HG03575 (cell line): ENCODE data around the gene TPSB2.
"Not testable (repeated sequence)": the region's sequence is repeated elsewhere in the genome, so short reads cannot be mapped to it uniquely, and the experiment has no call there.

Source experiments
- ATAC-seq: cut with Tn5 transposase; IDR thresholded peaks from one replicate; pipeline ENCODE4 v1.9.1; 2021; ENCODE audit not compliant: unreplicated experiment, insufficient number of reproducible peaks, low FRiP score; ENCODE audit errors: extremely low read depth

Gene TPSB2

DNA sequence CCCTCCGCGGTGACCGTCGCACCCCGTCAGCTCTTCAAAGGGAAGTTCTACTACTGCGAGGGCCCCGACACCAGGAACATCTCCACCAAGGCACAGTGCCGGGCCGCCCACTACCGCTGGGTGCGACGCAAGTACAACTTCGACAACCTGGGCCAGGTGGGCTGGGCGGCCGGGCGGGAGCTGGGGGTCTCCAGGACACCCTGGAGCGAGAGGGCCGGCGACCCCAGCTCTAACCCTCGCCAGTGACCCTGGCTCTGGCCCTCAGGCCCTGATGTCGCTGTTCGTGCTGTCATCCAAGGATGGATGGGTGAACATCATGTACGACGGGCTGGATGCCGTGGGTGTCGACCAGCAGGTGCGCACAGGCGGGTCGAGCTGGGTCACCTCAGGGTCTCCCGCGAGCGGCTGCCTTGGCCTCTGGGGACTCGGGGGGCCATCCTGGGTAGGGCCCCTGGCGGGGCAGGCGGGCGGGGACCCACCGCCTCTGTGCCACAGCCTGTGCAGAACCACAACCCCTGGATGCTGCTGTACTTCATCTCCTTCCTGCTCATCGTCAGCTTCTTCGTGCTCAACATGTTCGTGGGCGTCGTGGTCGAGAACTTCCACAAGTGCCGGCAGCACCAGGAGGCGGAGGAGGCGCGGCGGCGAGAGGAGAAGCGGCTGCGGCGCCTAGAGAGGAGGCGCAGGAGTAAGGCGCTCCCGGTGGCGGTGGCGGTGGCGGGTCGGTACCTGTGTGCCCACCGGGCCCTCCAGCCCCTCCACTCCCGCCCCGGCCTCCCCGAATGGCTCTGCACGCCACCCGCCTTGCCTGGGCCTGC lies 18.3 kb downstream of the TPSB2 start:
- ATAC-seq = no peak

DNA sequence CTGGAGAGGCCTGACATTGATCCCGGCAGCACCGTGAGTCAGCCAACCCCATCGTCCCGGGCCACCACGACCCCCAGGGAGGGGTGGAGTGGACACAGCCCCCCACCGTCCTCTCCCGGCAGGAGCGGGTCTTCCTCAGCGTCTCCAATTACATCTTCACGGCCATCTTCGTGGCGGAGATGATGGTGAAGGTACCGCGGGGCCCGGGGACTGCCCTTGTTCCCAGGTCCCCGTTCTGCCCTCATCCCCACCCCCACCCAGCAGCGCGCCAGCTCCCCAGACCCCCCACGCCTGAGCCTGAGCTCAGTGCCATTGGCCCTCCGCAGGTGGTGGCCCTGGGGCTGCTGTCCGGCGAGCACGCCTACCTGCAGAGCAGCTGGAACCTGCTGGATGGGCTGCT lies 19.5 kb downstream of the TPSB2 start:
- ATAC-seq = no peak

GRCh38 chr16:1209081-1209480 lies 20.9 kb downstream of the TPSB2 start:
- ATAC-seq = no peak

- no peak for ATAC-seq
Observed at GRCh38 chr16:1208239-1208830, 21.6 kb downstream of the TPSB2 start.

DNA sequence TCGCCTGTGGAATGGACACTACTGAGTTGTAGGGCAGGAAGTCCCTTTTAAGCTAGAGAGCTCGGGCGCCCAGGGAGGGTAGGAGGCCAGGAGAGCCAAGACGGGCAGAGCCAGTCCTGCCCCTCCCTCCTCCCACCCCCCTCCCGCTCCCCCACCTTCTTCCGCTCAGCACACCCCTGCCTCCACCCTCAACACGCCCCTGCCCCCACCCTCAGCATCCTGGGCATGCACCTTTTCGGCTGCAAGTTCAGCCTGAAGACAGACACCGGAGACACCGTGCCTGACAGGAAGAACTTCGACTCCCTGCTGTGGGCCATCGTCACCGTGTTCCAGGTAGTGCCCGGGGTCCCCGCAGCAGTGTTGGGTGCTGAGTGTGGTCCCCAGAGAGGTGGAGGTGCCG lies 23.2 kb downstream of the TPSB2 start:
- ATAC-seq = no peak

DNA sequence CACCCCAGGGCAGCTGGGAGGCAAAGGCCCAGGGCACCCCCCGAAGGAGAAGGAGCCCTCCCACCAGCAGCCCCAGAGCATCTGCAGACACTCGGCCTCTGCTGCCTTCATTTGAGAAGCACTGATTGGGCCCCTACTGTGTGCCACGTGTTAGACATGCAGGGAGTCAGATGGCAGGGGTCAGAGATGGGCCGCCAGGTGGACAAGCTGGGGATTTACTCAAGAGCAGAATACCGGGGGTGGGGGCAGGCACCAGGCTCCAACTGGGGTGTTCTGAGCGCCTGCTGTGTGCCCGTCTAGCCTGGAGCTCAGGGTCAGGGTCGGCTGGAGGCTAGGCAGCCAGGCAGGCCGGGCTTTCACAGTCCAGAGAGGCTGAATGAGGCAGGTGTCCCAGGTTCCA lies 23.7 kb downstream of the TPSB2 start:
- no peak for ATAC-seq

DNA sequence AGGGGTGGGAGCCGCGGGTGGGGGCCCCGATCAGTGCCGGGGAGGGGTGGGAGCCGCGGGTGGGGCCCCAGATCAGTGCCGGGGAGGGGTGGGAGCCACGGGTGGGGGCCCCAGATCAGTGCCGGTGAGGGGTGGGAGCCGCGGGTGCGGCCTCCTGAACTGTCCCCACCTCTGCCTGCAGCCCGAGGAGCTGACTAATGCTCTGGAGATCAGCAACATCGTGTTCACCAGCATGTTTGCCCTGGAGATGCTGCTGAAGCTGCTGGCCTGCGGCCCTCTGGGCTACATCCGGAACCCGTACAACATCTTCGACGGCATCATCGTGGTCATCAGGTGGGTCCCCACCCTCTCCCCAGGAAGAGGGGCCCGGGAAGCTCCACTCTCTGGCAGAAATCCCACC lies 25.1 kb downstream of the TPSB2 start:
- no peak for ATAC-seq

- no peak for ATAC-seq
Observed at GRCh38 chr16:1202274-1202673, 27.7 kb downstream of the TPSB2 start.

GRCh38 chr16:1201444-1201843 lies 28.5 kb downstream of the TPSB2 start:
- no peak for ATAC-seq

DNA sequence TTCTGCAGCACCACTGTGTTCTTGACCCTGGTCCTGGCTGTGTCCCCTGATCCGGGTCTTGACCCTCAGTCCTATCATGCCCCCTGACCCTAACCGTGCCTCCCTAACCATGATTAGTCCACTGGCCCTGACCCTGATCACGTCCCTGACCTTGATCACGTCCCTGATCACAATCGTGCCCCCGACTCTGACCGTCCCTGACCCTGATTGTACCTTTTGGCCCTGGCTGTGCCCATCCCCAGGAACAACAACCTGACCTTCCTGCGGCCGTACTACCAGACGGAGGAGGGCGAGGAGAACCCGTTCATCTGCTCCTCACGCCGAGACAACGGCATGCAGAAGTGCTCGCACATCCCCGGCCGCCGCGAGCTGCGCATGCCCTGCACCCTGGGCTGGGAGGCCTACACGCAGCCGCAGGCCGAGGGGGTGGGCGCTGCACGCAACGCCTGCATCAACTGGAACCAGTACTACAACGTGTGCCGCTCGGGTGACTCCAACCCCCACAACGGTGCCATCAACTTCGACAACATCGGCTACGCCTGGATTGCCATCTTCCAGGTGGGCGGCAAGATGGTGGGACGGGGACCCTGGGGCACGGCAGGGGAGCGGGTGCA lies 29.9 kb downstream of the TPSB2 start:
- ATAC-seq = no peak

DNA sequence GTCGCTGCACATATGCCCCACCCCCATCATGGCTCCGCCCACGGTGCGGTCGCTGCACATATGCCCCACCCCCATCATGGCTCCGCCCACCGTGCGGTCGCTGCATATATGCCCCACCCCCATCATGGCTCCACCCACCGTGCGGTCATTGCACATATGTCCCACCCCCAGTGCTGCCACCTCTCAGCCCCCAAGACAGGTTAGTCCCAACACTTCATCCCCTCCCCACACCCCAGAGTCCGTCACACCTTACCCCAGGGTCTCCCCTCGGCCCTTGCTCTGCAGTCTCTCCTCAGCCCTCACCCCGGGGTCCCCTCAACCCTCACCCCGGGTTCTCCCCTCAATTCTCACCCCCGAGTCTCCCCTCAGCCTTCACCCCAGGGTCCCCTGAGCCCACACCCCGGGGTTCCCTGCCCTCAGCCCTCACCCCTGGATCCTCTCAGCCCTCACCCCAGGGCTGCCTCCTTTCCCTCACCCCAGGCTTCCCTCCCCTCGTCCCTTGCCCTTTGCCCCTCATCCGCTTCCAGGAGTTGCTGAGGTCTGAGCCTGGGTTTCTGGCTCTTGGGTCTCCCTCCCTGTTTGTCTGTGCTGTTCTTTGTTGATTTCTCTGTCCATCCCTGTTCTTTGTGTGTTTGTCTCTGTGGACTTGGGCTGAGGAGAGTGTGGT lies 30.5 kb downstream of the TPSB2 start:
- no peak for ATAC-seq

DNA sequence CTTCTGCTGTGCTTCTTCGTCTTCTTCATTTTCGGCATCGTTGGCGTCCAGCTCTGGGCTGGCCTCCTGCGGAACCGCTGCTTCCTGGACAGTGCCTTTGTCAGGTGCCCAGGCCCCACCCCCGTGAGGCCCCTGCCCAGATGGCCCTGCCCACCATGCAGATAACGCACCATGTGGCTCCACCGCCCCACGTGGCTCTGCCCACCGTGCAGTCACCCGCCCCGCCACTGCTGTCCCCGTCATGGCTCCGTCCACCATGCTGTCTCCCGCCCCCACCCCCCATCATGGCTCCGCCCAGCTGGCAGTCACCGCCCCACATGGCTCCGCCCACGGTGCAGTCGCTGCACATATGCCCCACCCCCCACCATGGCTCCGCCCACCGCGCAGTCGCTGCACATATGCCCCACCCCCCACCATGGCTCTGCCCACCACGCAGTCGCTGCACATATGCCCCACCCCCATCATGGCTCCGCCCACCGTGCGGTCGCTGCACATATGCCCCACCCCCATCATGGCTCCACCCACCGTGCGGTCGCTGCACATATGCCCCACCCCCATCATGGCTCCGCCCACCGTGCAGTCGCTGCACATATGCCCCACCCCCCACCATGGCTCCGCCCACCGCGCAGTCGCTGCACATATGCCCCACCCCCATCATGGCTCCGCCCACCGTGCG lies 31.2 kb downstream of the TPSB2 start:
- not testable (repeated sequence) for ATAC-seq

GRCh38 chr16:1198194-1198593 lies 31.8 kb downstream of the TPSB2 start:
- no peak for ATAC-seq

- ATAC-seq = no peak
Observed at GRCh38 chr16:1197237-1197866, 32.6 kb downstream of the TPSB2 start.

DNA sequence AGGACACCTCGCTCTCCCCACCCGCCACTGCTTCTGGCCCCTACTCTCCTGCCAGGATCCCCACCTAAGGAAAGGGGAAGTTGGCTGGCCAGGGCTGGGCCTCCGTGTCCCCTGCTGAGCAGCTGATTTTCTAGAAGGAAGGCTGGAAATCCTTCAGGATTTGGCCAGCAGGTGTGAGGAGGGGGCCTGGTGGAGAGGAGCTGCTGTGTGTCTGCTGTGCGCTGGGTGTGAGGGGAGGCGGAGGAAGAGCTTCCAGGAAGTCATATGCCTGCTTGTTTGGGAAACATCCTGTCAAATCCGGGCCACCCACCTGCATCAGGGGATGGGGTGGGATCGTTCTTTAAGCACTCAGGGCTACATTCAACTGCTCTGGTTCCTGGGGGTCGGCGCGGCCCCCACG lies 33.5 kb downstream of the TPSB2 start:
- no peak for ATAC-seq

- no peak for ATAC-seq
Observed at GRCh38 chr16:1195393-1195666, 34.7 kb downstream of the TPSB2 start.

GRCh38 chr16:1194665-1195392 lies 35.2 kb downstream of the TPSB2 start:
- ATAC-seq = no peak

- no peak for ATAC-seq
Observed at GRCh38 chr16:1193825-1194581, 36.0 kb downstream of the TPSB2 start.
